Fibroblast of pulmonary artery (primary cell): ENCODE measurements around the gene DOCK7.

Source experiments
- DNase-seq: peaks from one replicate; pipeline ENCODE4 v3.0.0-alpha.2; 2010; ENCODE audit warnings: low read depth
- H3K4me3 ChIP-seq: replicated peaks from 2 replicates; pipeline ENCODE4 v1.5.1; 2011; ENCODE audit warnings: low read depth, mild to moderate bottlenecking, control low read depth, low read length, moderate library complexity
- CTCF ChIP-seq: IDR thresholded peaks from 2 replicates; pipeline ENCODE4 v1.5.1; 2011; ENCODE audit warnings: mild to moderate bottlenecking, control low read depth, low read length, inconsistent platforms; ENCODE audit errors: missing control alignments

DOCK7 gene

GRCh38 chr1:62457955-62458354, 230.2 kb downstream of the DOCK7 start:
- no peak for TF ChIP-seq CTCF
- no peak for DNase-seq

GRCh38 chr1:62452951-62453350, 235.2 kb downstream of the DOCK7 start:
- no peak overlapping the region for H3K4me3 ChIP-seq
- DNase-seq, result no peak
- no peak for TF ChIP-seq CTCF

More at GRCh38 chr1:62457955-62458354, 230.2 kb downstream of the DOCK7 start:
- no peak overlapping the region for H3K4me3 ChIP-seq

- H3K4me3 ChIP-seq, result no peak overlapping the region
- TF ChIP-seq CTCF, result no peak
- no peak for DNase-seq
Observed at GRCh38 chr1:62450301-62450700, 237.9 kb downstream of the DOCK7 start.

- TF ChIP-seq CTCF, result no peak
- no peak for DNase-seq
- H3K4me3 ChIP-seq, result no peak overlapping the region
Observed at GRCh38 chr1:62448221-62448933, 239.8 kb downstream of the DOCK7 start.

- DNase-seq, result no peak
- TF ChIP-seq CTCF, result no peak
- no peak overlapping the region for H3K4me3 ChIP-seq
Observed at GRCh38 chr1:62444701-62445100, 243.5 kb downstream of the DOCK7 start.

- no peak for TF ChIP-seq CTCF
- no peak overlapping the region for H3K4me3 ChIP-seq
- peak; percentile 6 for DNase-seq
Observed at GRCh38 chr1:62439652-62440371, 248.4 kb downstream of the DOCK7 start.

GRCh38 chr1:62438163-62438562, 250.0 kb downstream of the DOCK7 start:
- peak; percentile 6 for DNase-seq

More at GRCh38 chr1:62438163-62438562, 250.0 kb downstream of the DOCK7 start:
- H3K4me3 ChIP-seq, result peak overlapping the region; percentile 92
- TF ChIP-seq CTCF, result no peak
